ENCODE results near the gene CYP4F11.
"Not testable (repeated sequence)": the region's sequence is repeated elsewhere in the genome, so short reads cannot be mapped to it uniquely, and the experiment has no call there.

Gene CYP4F11

GRCh38 chr19:15934332-15935078 is at the start of gene CYP4F11:
Gene CYP4F11 (minus strand): TSS chr19:15934529. CDS start chr19:15934408, 121 bp downstream.
- DNase-seq, result peak; percentile 15

DNA sequence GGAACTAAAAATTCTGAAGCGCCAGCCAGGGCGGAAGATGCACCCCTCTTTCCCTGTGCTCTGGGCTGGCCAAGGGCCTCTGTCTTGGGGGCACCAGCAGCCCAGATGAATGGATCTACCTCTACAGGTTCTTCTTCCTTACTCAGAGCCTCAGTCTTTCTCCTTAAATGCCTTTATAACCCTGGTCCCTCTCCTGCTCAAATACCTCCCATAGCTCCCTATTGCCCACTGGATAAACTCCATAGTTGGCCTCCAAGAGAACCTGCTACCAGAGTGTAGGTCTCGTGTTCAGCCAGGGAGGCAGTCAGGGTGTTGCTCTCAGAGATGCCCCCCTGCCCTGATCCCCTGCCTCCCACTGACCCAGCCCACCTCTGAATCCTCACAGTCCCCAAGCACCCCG is 45.0 kb upstream of the CYP4F11 start:
- no peak for DNase-seq

DNA sequence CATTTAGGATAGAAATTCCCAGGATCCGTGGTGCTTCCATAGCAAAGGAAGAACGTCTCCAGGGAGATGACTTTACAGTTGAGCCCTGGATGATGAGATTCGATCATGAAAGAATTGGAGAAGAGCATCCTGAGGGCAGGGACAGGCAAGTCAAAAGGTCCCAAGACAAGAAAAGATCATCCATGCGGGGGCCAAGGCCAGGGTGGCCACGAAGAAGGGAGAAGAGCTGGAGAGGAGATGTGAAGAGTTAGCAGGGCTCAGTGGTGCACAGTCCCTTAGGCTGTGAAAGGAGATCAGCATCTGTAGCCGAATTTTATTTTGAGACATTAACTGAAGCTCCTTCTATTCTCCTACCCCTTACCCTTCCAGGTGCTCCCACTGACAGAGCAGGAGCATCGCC is 43.4 kb upstream of the CYP4F11 start:
- DNase-seq, result no peak

- no peak for DNase-seq
Measured at GRCh38 chr19:15976836-15977689, 42.7 kb upstream of the CYP4F11 start.

GRCh38 chr19:15974856-15975255 is 40.5 kb upstream of the CYP4F11 start:
- no peak for DNase-seq

DNA sequence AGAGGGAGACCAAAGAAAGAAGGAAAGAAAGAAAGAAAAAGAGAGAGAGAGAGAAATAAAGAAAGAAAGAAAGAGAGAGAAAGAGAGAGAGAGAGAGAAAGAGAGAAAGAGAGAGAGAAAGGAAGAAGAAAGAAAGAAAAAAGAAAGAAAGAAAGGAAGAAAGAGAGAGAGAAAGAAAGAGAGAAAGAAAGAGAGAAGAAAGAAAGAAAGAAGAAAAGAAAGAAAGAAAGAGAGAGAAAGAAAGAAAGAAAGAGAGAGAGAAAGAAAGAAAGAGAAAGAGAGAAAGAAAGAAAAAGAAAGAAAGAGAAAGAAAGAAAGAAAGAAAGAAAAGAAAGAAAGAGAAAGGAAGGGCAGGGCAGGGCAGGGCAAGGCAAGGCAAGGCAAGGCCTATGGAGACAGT is 37.7 kb upstream of the CYP4F11 start:
- not testable (repeated sequence) for DNase-seq

DNA sequence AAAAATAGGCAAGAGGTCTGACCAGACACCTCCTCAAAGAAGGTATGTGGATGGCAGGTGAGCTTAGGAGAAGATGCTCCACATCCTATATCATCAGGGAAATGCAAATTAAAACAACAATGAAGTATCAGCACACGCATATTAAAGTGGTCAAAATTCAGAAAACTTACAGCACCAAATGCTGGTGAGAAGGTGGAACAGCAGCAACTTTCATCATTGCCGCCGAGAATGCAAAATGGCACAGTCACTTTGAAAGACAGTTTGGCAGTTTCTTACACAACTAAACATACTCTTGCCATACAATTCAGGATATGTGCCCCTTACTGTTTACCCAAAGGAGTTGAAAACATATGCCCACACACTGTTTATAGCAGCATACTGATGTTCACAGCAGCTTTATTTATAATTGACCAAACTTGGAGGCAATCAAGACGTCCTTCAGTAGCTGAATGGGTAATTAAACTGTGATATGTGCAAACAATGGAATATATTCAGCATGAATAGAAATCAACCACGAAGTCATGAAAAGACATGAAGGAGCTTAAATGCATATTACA is 37.0 kb upstream of the CYP4F11 start:
- DNase-seq, result no peak

DNA sequence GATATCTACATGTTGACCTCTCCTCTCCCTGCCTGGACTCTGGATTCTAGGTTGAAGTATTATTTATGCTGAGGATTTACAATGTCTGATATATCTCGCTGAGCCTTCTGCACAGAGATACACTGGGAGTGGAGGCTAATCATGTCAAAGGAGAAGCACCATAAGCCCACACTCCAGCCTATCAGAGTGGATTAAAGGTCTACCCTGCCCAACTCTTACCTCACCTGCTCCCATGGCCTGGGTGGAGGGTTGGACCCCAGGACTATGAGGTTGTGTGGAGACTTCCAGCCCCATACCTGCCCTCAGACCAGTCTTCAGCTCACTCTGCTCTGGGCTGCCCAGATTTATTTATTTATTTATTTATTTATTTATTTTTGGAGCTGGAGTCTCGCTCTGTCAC is 29.9 kb upstream of the CYP4F11 start:
- no peak for DNase-seq

GRCh38 chr19:15962319-15962718 is 28.0 kb upstream of the CYP4F11 start:
- DNase-seq, result no peak

- no peak for DNase-seq
Measured at GRCh38 chr19:15954820-15955219, 20.5 kb upstream of the CYP4F11 start.

DNA sequence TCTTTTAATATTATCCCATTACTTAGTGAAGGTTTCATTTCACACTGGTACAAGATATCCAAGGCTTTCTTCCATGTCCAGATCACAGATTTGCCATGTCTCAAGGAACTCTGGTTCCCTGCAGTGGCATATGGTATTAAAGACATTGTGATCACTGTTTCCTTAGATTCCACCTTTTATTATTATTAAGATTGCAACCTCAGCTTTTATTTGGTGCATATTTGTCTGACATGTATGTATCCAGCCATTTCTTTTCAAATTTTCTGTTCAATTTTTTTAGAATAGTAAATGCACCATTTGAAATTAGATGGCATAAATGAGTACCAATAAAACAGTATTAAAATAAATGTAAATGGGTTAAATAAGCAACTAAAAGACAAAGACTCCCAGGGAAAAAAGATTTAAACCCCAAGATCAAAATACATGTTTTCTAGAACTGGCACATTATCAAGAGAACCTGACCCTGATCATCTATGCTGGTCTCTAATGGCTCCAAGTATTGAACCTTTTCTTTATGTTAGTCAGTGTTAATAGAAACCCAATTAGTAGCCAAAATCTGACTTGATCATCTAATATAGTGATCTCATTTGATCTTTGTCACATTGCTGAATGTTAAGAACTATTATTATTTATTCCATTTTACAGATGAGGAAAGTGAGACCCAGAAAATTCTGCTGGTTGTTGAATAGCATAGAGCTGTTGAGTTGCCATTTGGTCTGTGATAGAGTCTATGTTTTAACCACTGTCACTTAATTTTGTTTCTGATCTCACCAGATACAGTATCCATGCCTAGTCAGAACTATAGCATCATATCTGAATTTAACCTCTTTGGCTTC is 14.1 kb upstream of the CYP4F11 start, which contains the start of gene OR10H4:
TSS of gene OR10H4 (plus strand) at position 786 of the 836 bp plus-strand sequence. CDS start at position 786, 0 bp downstream.
- DNase-seq, result no peak

GRCh38 chr19:15945301-15945700 is 11.0 kb upstream of the CYP4F11 start:
- DNase-seq, result no peak

DNA sequence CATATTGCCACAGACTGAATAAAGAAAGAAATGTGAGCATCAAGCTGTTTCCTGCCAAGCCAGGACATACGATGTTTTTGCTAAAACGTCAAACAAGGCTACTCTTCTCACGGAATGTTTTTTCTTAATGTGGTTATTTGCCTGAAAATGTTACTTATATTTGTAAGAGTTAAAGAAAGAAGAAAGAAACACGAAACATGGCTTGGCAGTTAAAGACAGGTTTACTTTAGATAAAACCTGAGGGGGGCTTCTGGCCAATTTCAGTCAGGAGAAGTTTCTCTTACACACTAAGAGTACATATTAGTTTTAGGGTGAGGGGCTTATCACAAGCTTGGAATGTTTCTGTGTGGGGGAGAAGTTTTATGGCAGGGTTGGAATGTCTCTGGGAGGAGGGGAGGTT is 10.1 kb upstream of the CYP4F11 start:
- DNase-seq, result no peak

DNA sequence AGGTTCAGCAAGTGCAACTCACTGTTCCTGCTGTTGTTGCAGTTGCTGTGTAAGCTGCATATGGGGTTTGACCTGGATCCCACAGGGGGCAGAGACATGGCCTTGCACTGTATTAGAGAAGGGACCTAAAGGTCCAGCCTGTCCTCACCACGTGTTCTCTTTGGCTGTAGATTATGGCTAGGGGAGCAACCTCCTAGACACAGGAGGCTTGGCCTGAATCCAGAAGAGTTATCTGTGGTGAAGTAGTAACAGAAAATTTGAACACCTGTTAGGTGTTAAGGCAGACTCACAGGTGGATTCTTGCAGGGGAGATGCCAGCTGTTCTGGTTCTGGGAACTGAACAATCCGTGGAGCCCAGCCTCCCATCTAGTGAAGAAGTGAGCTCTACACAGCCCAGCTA is 3.4 kb upstream of the CYP4F11 start:
- no peak for DNase-seq

DNA sequence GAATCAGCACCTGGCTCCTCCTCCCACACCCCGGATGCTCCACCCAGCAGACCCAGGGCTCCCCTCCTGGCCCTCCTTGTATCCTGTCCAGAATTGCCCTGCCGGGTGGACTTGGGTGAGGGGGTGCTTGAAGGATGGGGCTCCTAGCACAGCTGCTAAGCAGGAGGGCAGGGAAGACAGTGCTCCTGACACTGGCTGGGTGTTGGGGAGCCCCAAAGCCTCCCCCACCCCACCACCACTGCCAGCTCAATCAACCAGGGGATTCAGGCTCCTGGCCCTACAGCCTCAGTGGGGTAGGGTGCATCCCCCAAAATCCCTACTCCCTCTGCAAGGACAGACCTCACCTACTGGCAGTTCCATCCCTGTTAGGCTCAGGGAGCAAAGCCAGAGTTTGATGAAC is 2.6 kb upstream of the CYP4F11 start:
- no peak for DNase-seq

- no peak for DNase-seq
Measured at GRCh38 chr19:15936173-15936572, 1.8 kb upstream of the CYP4F11 start.

GRCh38 chr19:15935167-15935702 is 906 bp upstream of the CYP4F11 start:
- no peak for DNase-seq

DNA sequence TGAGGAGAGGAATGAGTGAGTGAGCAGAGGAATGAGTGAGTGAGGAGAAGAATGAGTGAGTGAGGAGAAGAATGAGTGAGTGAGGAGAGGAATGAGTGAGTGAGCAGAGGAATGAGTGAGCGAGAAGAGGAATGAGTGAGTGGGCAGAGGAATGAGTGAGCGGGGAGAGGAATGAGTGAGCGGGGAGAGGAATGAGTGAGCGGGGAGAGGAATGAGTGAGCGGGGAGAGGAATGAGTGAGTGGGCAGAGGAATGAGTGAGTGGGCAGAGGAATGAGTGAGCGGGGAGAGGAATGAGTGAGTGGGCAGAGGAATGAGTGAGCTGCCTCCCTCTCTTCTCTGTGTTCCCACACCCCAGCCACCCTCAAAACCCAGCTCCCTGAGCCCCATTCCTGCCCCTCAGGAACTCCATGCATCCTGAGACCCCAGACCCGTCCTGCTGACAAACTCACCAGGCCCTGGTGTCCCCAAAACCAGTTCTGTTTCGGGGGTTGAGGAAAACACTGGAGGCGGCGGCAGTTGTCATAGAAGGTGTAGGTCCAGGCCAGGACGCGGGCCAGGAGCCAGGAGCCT is 483 bp downstream of the CYP4F11 start:
- not testable (repeated sequence) for DNase-seq

GRCh38 chr19:15928321-15928720 is 6.0 kb downstream of the CYP4F11 start:
- no peak for DNase-seq

DNA sequence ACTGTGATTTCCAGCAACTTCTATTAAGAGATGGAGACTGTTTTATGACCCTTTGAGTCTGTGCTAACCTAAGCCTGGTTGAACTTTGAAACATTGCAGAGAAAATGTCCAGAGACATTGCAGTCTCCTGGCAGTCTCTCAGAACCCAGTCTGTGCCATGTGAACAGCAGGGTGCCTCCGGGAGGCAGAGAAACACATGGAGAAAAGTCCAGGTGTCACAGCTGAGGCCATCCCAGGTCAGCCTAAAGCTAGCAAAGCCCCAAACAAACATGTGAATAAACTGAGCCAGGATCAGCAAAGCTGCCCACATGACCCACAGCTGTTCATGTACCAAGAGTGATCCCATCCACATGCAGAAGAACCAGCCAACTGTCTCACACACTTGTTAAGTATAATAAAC is 7.8 kb downstream of the CYP4F11 start:
- no peak for DNase-seq

- no peak for DNase-seq
Measured at GRCh38 chr19:15923702-15924101, 10.6 kb downstream of the CYP4F11 start.

GRCh38 chr19:15922021-15922420 is 12.3 kb downstream of the CYP4F11 start:
- DNase-seq, result no peak
